Endothelial cell (in vitro differentiated cells): ENCODE results near the gene GABBR2. TPM values are rescaled to one million over a fixed set of nuclear protein-coding genes. Genes with fewer than 3 reads are reported as not detected.

ENCODE experiments used
- DNase-seq: peaks from one replicate; pipeline ENCODE4 v3.0.0; 2021; ENCODE audit warnings: low spot score
- H3K27ac Mint-ChIP-seq: one replicate; pipeline ENCODE4 v1.8.0; 2021; ENCODE audit warnings: mixed read lengths, inconsistent platforms; ENCODE audit not compliant: unreplicated experiment
- H3K27me3 Mint-ChIP-seq: one replicate; pipeline ENCODE4 v1.8.0; 2021; ENCODE audit warnings: mild to moderate bottlenecking, moderate library complexity, mixed read lengths, inconsistent platforms; ENCODE audit not compliant: unreplicated experiment
- H3K36me3 Mint-ChIP-seq: one replicate; pipeline ENCODE4 v1.8.0; 2021; ENCODE audit warnings: mild to moderate bottlenecking, low read depth, mixed read lengths, inconsistent platforms; ENCODE audit not compliant: unreplicated experiment
- H3K4me1 Mint-ChIP-seq: one replicate; pipeline ENCODE4 v1.8.0; 2021; ENCODE audit warnings: mild to moderate bottlenecking, mixed read lengths, inconsistent platforms; ENCODE audit not compliant: unreplicated experiment
- H3K4me3 Mint-ChIP-seq: one replicate; pipeline ENCODE4 v1.8.0; 2021; ENCODE audit warnings: mild to moderate bottlenecking, mixed read lengths, inconsistent platforms; ENCODE audit not compliant: unreplicated experiment
- H3K9me3 Mint-ChIP-seq: one replicate; pipeline ENCODE4 v1.8.0; 2021; ENCODE audit warnings: mixed read lengths, inconsistent platforms; ENCODE audit not compliant: unreplicated experiment
- total RNA-seq: library from RNA; stranded (reverse); fragmentation: NEBNext Ultra II Directional; extraction: Animal tissue kit (Norgen Biotek cat#: 25700); gene quantifications from one replicate; pipeline ENCODE4 v1.2.1, GENCODE V29; 2021; ENCODE audit not compliant: unreplicated experiment
- TF ChIP-seq, protein P1 (sequence below): fragments of 200-600 bp; sonication (generic); IDR thresholded peaks from one replicate; pipeline ENCODE4 v1.5.0; 2021; ENCODE audit warnings: antibody characterized with exemption; ENCODE audit not compliant: unreplicated experiment

GABBR2 gene
- total RNA-seq, 1 donor from 2014 or later, result 0.46 TPM

DNA sequence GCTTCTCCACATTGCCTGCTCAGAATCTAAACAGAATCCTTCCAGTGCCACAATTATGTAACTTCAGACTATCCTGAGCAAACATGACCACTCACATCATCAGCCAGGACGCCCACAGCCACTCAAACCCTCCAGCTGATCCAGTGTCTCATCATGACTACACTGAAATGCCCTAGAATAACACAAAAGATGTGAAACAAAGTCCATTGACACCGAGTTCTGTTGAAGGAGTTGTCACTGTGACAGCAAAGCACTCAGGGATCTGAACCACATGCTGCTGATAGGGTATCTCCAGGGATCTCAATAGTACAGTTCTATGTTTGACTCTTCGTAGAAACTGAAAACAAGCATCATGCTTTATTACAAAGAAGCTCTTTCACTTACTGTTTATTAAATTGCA, 150.2 kb downstream of the GABBR2 start:
- H3K27ac Mint-ChIP-seq, result no peak overlapping the region
- peaks cover 4% of the 10 kb centered on the region for H3K4me1 Mint-ChIP-seq
- H3K36me3 Mint-ChIP-seq, result no peaks in the 10 kb centered on the region
- peaks cover 3% of the 10 kb centered on the region for H3K27me3 Mint-ChIP-seq
- DNase-seq, result no peak
- no peak overlapping the region for H3K4me3 Mint-ChIP-seq
- TF ChIP-seq, protein P1, sequence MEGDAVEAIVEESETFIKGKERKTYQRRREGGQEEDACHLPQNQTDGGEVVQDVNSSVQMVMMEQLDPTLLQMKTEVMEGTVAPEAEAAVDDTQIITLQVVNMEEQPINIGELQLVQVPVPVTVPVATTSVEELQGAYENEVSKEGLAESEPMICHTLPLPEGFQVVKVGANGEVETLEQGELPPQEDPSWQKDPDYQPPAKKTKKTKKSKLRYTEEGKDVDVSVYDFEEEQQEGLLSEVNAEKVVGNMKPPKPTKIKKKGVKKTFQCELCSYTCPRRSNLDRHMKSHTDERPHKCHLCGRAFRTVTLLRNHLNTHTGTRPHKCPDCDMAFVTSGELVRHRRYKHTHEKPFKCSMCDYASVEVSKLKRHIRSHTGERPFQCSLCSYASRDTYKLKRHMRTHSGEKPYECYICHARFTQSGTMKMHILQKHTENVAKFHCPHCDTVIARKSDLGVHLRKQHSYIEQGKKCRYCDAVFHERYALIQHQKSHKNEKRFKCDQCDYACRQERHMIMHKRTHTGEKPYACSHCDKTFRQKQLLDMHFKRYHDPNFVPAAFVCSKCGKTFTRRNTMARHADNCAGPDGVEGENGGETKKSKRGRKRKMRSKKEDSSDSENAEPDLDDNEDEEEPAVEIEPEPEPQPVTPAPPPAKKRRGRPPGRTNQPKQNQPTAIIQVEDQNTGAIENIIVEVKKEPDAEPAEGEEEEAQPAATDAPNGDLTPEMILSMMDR, result no peak
- H3K9me3 Mint-ChIP-seq, result no peaks in the 10 kb centered on the region

DNA sequence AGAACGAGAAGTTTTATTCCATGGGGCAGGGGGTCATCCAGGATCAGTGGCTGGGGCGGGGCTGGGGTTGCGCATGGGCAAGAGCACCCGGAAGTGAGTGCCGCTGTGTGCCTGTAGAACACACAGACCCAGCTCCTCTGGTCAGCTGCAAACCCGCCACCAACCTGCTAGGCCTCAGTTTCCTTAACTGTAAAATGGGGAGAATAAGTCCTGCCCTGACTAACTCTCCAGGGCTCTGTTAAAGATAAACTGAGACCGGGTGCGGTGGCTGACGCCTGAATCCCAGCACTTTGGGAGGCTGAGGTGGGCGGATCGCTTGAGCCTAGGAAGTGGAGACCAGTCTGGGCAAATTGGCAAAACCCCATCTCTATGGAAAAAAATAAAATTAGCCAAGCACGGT, 152.2 kb downstream of the GABBR2 start:
- H3K36me3 Mint-ChIP-seq, result no peaks in the 10 kb centered on the region
- peaks cover 2% of the 10 kb centered on the region for H3K27me3 Mint-ChIP-seq
- H3K27ac Mint-ChIP-seq, result no peak overlapping the region
- TF ChIP-seq, protein P1, result no peak
- peaks cover 6% of the 10 kb centered on the region for H3K4me1 Mint-ChIP-seq
- no peaks in the 10 kb centered on the region for H3K9me3 Mint-ChIP-seq
- no peak for DNase-seq
- no peak overlapping the region for H3K4me3 Mint-ChIP-seq

DNA sequence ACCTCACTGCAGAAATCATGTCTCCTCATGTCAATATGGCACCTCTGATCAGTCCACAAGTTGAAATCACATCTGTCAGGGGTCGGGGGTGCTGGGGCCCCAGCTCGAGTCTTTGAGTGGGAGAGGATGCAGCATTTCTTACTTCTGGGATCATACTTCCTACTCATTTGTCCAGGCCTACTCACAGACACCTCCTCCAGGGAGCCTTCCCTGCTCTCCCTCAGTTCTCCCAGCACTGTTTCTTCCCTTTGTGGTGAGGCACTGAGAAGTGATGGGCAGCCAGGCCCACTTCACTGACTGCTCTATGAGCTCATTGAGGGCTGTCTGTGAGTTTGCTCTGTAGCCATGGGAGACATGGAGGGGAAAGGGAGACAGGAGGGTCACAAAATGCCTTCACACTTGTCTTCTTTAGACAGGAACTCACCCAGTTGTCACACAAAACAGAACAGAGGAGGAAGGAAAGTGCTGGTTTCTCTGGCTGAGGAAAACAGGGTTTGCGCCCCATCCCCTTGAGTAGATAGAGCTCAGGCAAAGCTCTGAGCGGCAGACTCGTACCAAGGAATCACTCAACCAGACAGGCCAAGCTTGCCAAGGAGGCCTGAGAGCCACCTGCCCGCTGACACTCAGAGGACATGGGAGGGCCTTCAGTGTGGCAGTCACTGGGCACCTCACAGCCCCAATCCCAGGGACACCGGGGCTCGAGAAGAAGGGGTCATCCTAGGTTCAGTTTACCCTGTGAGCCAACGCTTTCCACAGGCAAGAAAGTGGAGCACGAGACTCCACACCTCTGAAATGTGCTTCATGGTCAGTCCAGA, 152.9 kb downstream of the GABBR2 start:
- peaks cover 6% of the 10 kb centered on the region for H3K4me1 Mint-ChIP-seq
- no peaks in the 10 kb centered on the region for H3K9me3 Mint-ChIP-seq
- no peaks in the 10 kb centered on the region for H3K36me3 Mint-ChIP-seq
- no peak for DNase-seq
- TF ChIP-seq, protein P1, result no peak
- no peak overlapping the region for H3K4me3 Mint-ChIP-seq
- H3K27me3 Mint-ChIP-seq, result no peaks in the 10 kb centered on the region
- no peak overlapping the region for H3K27ac Mint-ChIP-seq

DNA sequence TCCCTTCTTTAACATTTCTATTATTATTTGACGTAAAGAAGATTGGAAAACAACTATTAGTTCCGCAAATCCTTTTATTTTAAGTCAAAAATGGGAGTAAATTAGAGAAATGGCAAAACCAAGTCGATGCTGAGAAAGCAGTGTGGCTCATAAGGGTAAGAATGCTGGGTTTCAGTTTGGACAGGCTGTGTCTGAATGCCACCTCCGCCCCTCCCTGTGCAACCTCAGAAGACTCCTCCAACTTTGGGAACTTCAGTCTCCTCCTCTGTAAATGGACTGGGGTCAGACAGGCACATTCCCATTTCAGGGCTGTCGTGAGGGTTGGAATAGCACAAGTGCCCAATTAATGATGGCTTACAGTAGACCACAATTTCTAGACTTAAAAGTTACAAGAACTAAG, 154.0 kb downstream of the GABBR2 start:
- H3K4me1 Mint-ChIP-seq, result peaks cover 6% of the 10 kb centered on the region
- TF ChIP-seq, protein P1, result no peak
- no peaks in the 10 kb centered on the region for H3K9me3 Mint-ChIP-seq
- H3K4me3 Mint-ChIP-seq, result no peak overlapping the region
- H3K27me3 Mint-ChIP-seq, result no peaks in the 10 kb centered on the region
- no peak overlapping the region for H3K27ac Mint-ChIP-seq
- no peaks in the 10 kb centered on the region for H3K36me3 Mint-ChIP-seq
- DNase-seq, result no peak

DNA sequence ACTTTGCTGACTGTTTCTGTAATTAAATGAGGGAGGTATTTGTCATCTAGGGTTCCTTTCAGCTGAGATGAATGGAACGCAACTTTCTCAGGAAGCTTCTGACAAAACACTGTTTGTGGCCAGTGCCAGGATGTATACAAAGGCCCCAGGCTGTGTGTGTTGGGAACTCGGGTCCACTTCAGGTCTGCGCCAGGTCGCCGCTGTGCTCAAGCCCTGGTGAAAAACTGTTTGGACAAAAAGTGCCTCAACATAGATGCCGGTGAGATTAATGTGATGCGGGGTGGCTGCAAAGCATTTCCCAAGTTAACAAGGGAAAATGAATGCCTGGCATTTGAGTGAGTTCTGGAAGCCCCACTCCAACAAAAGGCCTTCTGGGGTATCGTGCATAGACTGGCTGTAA, 156.4 kb downstream of the GABBR2 start:
- H3K27ac Mint-ChIP-seq, result no peak overlapping the region
- H3K4me1 Mint-ChIP-seq, result peaks cover 6% of the 10 kb centered on the region
- H3K36me3 Mint-ChIP-seq, result no peaks in the 10 kb centered on the region
- H3K4me3 Mint-ChIP-seq, result no peak overlapping the region
- no peaks in the 10 kb centered on the region for H3K9me3 Mint-ChIP-seq
- DNase-seq, result no peak
- H3K27me3 Mint-ChIP-seq, result no peaks in the 10 kb centered on the region
- TF ChIP-seq, protein P1, result no peak
